ENCODE results near the gene EIF4G1. TPM values are rescaled to one million over a fixed set of nuclear protein-coding genes. Genes with fewer than 3 reads are reported as not detected.

Gene EIF4G1
- total RNA-seq, 1 experiment from 2014 or later, result 532 TPM

- DNase-seq, result no peak
- H2AK5ac ChIP-seq (ENCODE audit: insufficient read length, low read length), result no peak overlapping the region
- no peak overlapping the region for H2AFZ ChIP-seq (ENCODE audit: low read length)
- no peak overlapping the region for H3K27ac ChIP-seq (ENCODE audit: insufficient read length, low read depth, low read length)
- H3K23ac ChIP-seq (ENCODE audit: insufficient read length, low read depth, low read length), result no peak overlapping the region
- H3K18ac ChIP-seq (ENCODE audit: insufficient read length, low read depth, low read length), result no peak overlapping the region
- H3K79me1 ChIP-seq (ENCODE audit: insufficient read depth, low read depth, low read length, poor library complexity, severe bottlenecking), result no peaks in the 10 kb centered on the region
- H3K9ac ChIP-seq (ENCODE audit: extremely low read depth, insufficient read length, low read length), result peak overlapping the region; percentile 38
- no peak overlapping the region for H3K4ac ChIP-seq (ENCODE audit: low read depth, low read length)
- H4K20me1 ChIP-seq (ENCODE audit: control insufficient read depth, insufficient read depth, insufficient read length), result peaks cover 2% of the 10 kb centered on the region
- no peak overlapping the region for H2BK12ac ChIP-seq (ENCODE audit: insufficient read length, low read depth, low read length)
- H3K79me2 ChIP-seq (ENCODE audit: insufficient read depth, low read length), result no peaks in the 10 kb centered on the region; the same call in 1 of the 2 replicates
- Mint-ChIP-seq H3K4me1 (peaks cover 23 to 26% of the 10 kb centered on the region in 2 experiments), H3K27me3 (ENCODE audit: low read depth) (peaks cover 8% of the 10 kb centered on the region), H3K27ac (peak overlapping the region in 1 of 3 experiments; percentile 93; a peak in 2 of 7 replicates), H3K9me3 (no peaks in the 10 kb centered on the region), H3K36me3 (ENCODE audit: insufficient read depth in 1 of 3, low read depth in 3 of 3) (peaks cover 21 to 42% (median 39%) of the 10 kb centered on the region in 3 experiments; a peak in 6 of 7 replicates), H3K4me3 (peak overlapping the region; percentile 62 to 90)
- H3K9me3 ChIP-seq (ENCODE audit: control insufficient read depth, low read depth, low read length), result no peaks in the 10 kb centered on the region
- no peaks in the 10 kb centered on the region; the same call in 1 of the 2 replicates for H3K27me3 ChIP-seq (ENCODE audit: insufficient read depth, low read length)
- H4K8ac ChIP-seq (replicated peaks; ENCODE audit: insufficient read length, low read depth, low read length), result no peak overlapping the region
- H3K56ac ChIP-seq (ENCODE audit: insufficient read length, low read depth, low read length), result no peak overlapping the region
- no peak overlapping the region for H4K91ac ChIP-seq (ENCODE audit: insufficient read length, low read depth, low read length)
- peaks cover 25% of the 10 kb centered on the region for H3K23me2 ChIP-seq (ENCODE audit: insufficient read length, low read depth, low read length, poor library complexity, severe bottlenecking)
- no peak overlapping the region for H2BK20ac ChIP-seq (ENCODE audit: low read depth, low read length, poor library complexity, severe bottlenecking)
- 0 out of 2 replicates have a peak overlapping the region, but pooled peaks have one; percentile 26 for H3K14ac ChIP-seq (ENCODE audit: insufficient read depth, low read length)
- H2BK120ac ChIP-seq (ENCODE audit: low read depth, low read length, poor library complexity, severe bottlenecking), result no peak overlapping the region
- peaks cover 2% of the 10 kb centered on the region; the same call in 1 of the 2 replicates for H3K4me1 ChIP-seq (ENCODE audit: insufficient read depth, low read length)
- TF ChIP-seq CTCF (conservative IDR thresholded peaks at IDR 0.05), result no peak
- no CpG with 5 or more reads among the region's 24 CpGs for WGBS (ENCODE audit: extremely low coverage, insufficient read length, low lambda C conversion rate)
- no peak overlapping the region for H2BK15ac ChIP-seq (ENCODE audit: low read depth, low read length)
- H3T11ph ChIP-seq (ENCODE audit: low read length), result no peak overlapping the region
- no peak overlapping the region for H2BK5ac ChIP-seq (ENCODE audit: insufficient read length, low read length)
- no peak overlapping the region for H4K5ac ChIP-seq (ENCODE audit: insufficient read length, low read depth, low read length)
- peak overlapping the region; percentile 70 for H3K4me2 ChIP-seq (ENCODE audit: insufficient read depth, insufficient read length, low read length)
Observed at GRCh38 chr3:184360929-184361531, 46.6 kb downstream of the EIF4G1 start.
